Neural progenitor cell (in vitro differentiated cells): ENCODE data around the gene FHL2. TPM values are rescaled to one million over a fixed set of nuclear protein-coding genes. Genes with fewer than 3 reads are reported as not detected.

Experiments
- DNase-seq: peaks from one replicate; pipeline ENCODE4 v3.0.0-alpha.2; 2016; ENCODE audit warnings: low spot score
- H2AFZ ChIP-seq: fragments of 200-600 bp; sonication (generic); replicated peaks from 2 replicates; pipeline ENCODE4 v1.6.1; 2016; ENCODE audit warnings: antibody characterized with exemption
- H3F3A ChIP-seq: fragments of 200-600 bp; sonication (generic); 2 replicates; pipeline ENCODE4 v1.6.1; 2016; ENCODE audit warnings: antibody characterized with exemption, low read depth
- H3K27ac ChIP-seq: fragments of 200-600 bp; sonication (generic); 2 replicates; pipeline ENCODE4 v1.5.1; 2016; ENCODE audit warnings: mild to moderate bottlenecking
- H3K27me3 ChIP-seq: fragments of 200-600 bp; sonication (generic); 2 replicates; pipeline ENCODE4 v1.6.1; 2016; ENCODE audit warnings: mild to moderate bottlenecking, moderate library complexity
- H3K36me3 ChIP-seq: fragments of 200-600 bp; sonication (generic); 2 replicates; pipeline ENCODE4 v1.5.1; 2016
- H3K4me1 ChIP-seq: fragments of 200-600 bp; sonication (generic); 2 replicates; pipeline ENCODE4 v1.6.1; 2016; ENCODE audit warnings: mixed run types
- H3K4me2 ChIP-seq: fragments of 200-600 bp; sonication (generic); 2 replicates; pipeline ENCODE4 v1.6.1; 2016
- H3K4me3 ChIP-seq: fragments of 200-600 bp; sonication (generic); 2 replicates; pipeline ENCODE4 v1.5.1; 2016
- H3K79me2 ChIP-seq: fragments of 200-600 bp; sonication (generic); 2 replicates; pipeline ENCODE4 v1.6.1; 2016; ENCODE audit warnings: low read depth
- H3K9ac ChIP-seq: fragments of 200-600 bp; sonication (generic); 2 replicates; pipeline ENCODE4 v1.6.1; 2016
- H3K9me3 ChIP-seq: fragments of 200-600 bp; sonication (generic); 2 replicates; pipeline ENCODE4 v1.5.1; 2016; ENCODE audit warnings: low read depth
- H4K20me1 ChIP-seq: fragments of 200-600 bp; sonication (generic); 2 replicates; pipeline ENCODE4 v1.6.1; 2016; ENCODE audit warnings: low read depth
- H3K27ac Mint-ChIP-seq: 3 replicates; pipeline ENCODE4 v1.8.0; 2021; ENCODE audit warnings: mixed read lengths
- H3K27me3 Mint-ChIP-seq: 2 replicates; pipeline ENCODE4 v1.8.0; 2022; ENCODE audit warnings: low read depth, mild to moderate bottlenecking, inconsistent platforms, moderate library complexity, mixed read lengths; ENCODE audit not compliant: insufficient read depth
- H3K36me3 Mint-ChIP-seq: 3 replicates; pipeline ENCODE4 v1.8.0; 2021; ENCODE audit warnings: mixed read lengths
- H3K4me1 Mint-ChIP-seq: 3 replicates; pipeline ENCODE4 v1.8.0; 2021; ENCODE audit warnings: mixed read lengths
- H3K4me3 Mint-ChIP-seq: 3 replicates; pipeline ENCODE4 v1.8.0; 2021; ENCODE audit warnings: mild to moderate bottlenecking, moderate library complexity, mixed read lengths
- H3K9me3 Mint-ChIP-seq: 3 replicates; pipeline ENCODE4 v1.8.0; 2020; ENCODE audit warnings: mixed read lengths
- EZH2 ChIP-seq: fragments of 200-600 bp; sonication (generic); IDR thresholded peaks from 2 replicates; pipeline ENCODE4 v1.6.1; 2017; ENCODE audit warnings: antibody characterized with exemption, mild to moderate bottlenecking, moderate library complexity
- EZH2phosphoT487 ChIP-seq: fragments of 200-600 bp; sonication (generic); IDR thresholded peaks from 2 replicates; pipeline ENCODE4 v1.6.1; 2017; ENCODE audit warnings: antibody characterized with exemption
- total RNA-seq: library from RNA; depleted of rRNA; stranded (reverse); fragments of >200 nt; gene quantifications from 2 replicates; pipeline ENCODE4 v1.2.3, GENCODE V29; 2015; ENCODE audit warnings: low replicate concordance
- TF ChIP-seq, protein P1 (sequence below): fragments of 200-600 bp; sonication (generic); IDR thresholded peaks from 2 replicates; pipeline ENCODE4 v1.5.1; 2017; ENCODE audit warnings: antibody characterized with exemption, mild to moderate bottlenecking

Gene FHL2
- total RNA-seq, 1 donor from 2014 or later = 17.8 TPM

DNA sequence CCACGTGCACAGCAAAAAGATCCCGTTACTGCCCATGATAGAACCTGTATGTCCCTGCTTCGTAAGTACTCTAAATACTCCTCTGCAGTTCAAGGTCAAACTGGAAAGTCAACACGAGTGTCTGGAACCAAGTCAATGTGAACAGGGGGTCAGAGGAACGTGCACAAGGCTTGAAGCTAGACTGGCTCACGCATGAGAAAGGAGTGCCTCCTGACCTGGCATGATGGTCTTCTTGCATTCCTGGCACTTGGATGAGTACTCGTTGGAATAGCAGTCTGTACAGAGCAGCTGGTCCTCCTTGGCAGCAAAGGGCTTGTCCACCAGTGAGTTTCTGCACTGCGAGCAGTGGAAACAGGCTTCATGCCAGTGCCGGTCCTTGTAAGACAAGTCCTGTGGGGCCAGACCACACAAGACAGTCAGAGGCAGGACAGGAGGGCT, 25.5 kb downstream of the FHL2 start:
- no peaks in the 10 kb centered on the region for H4K20me1 ChIP-seq
- Mint-ChIP-seq H3K4me1 (peaks cover 37% of the 10 kb centered on the region), H3K36me3 (peaks cover 40% of the 10 kb centered on the region), H3K27me3 (peaks cover 8% of the 10 kb centered on the region), H3K4me3 (no peak overlapping the region), H3K27ac (no peak overlapping the region), H3K9me3 (no peaks in the 10 kb centered on the region)
- H3K79me2 ChIP-seq = no peaks in the 10 kb centered on the region
- H3K27me3 ChIP-seq = no peaks in the 10 kb centered on the region
- no peaks in the 10 kb centered on the region for H3K36me3 ChIP-seq
- DNase-seq = no peak
- H3F3A ChIP-seq = no peaks in the 10 kb centered on the region
- no peak overlapping the region for H3K9ac ChIP-seq
- TF ChIP-seq, protein P1, sequence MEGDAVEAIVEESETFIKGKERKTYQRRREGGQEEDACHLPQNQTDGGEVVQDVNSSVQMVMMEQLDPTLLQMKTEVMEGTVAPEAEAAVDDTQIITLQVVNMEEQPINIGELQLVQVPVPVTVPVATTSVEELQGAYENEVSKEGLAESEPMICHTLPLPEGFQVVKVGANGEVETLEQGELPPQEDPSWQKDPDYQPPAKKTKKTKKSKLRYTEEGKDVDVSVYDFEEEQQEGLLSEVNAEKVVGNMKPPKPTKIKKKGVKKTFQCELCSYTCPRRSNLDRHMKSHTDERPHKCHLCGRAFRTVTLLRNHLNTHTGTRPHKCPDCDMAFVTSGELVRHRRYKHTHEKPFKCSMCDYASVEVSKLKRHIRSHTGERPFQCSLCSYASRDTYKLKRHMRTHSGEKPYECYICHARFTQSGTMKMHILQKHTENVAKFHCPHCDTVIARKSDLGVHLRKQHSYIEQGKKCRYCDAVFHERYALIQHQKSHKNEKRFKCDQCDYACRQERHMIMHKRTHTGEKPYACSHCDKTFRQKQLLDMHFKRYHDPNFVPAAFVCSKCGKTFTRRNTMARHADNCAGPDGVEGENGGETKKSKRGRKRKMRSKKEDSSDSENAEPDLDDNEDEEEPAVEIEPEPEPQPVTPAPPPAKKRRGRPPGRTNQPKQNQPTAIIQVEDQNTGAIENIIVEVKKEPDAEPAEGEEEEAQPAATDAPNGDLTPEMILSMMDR = no peak
- TF ChIP-seq EZH2 = no peak
- no peak overlapping the region for H3K27ac ChIP-seq
- H2AFZ ChIP-seq = no peak overlapping the region
- H3K4me3 ChIP-seq = no peak overlapping the region
- no peaks in the 10 kb centered on the region for H3K9me3 ChIP-seq
- no peak overlapping the region for H3K4me2 ChIP-seq
- H3K4me1 ChIP-seq = no peaks in the 10 kb centered on the region

DNA sequence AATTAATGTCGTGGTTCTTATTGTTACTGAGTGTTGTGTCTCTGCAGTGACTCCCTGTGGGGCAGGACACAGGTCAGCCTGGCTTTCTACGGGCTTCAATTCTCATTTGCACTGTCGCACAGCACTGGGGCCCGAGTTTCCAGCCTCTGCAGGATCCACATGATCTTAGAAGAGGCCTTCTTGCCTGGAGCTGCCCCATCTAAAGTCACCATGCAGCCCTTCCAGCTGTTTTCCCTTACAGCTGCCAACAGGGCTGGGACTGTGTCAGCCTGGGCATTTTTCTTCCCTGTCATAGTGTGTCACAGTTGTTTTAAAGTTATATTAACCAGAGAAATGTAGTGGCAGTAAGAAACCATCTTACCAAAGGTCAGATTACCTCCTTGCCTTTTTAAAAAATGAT, 27.0 kb downstream of the FHL2 start:
- no peaks in the 10 kb centered on the region for H3K27me3 ChIP-seq
- Mint-ChIP-seq H3K27me3 (peaks cover 6% of the 10 kb centered on the region), H3K36me3 (peaks cover 39% of the 10 kb centered on the region), H3K4me1 (peaks cover 37% of the 10 kb centered on the region), H3K9me3 (no peaks in the 10 kb centered on the region), H3K27ac (no peak overlapping the region), H3K4me3 (no peak overlapping the region)
- peak; percentile 16 for DNase-seq
- no peak overlapping the region for H3K4me3 ChIP-seq
- no peaks in the 10 kb centered on the region for H4K20me1 ChIP-seq
- H3K36me3 ChIP-seq = no peaks in the 10 kb centered on the region
- H3K4me2 ChIP-seq = no peak overlapping the region
- no peaks in the 10 kb centered on the region for H3K79me2 ChIP-seq
- TF ChIP-seq EZH2 (no peak), EZH2phosphoT487 (no peak)
- TF ChIP-seq, protein P1 = no peak
- H3F3A ChIP-seq = no peaks in the 10 kb centered on the region
- no peaks in the 10 kb centered on the region for H3K4me1 ChIP-seq
- H3K9me3 ChIP-seq = no peaks in the 10 kb centered on the region
- H2AFZ ChIP-seq = no peak overlapping the region
- H3K9ac ChIP-seq = no peak overlapping the region
- no peak overlapping the region for H3K27ac ChIP-seq

DNA sequence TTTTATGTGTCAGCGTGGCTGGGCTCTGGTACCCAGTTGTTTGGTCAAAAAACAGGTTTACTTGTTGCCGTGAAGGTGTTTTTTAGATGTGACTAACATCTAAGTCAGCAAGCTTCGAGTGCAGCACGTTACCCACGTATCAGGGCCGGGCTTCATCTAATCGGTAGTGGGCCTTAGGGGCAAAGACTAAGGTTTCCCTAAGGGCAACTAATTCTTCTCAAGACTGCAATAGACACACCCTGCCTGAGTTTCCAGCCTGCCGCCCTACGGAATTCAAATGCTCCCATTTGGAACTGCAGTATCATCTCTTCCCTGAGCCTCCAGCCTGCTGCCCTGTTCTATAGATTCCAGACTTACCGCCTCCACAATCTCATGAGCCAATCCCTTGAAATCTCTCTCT, 27.7 kb downstream of the FHL2 start:
- H3K4me1 Mint-ChIP-seq = peaks cover 37% of the 10 kb centered on the region
- H3K36me3 Mint-ChIP-seq = peaks cover 37% of the 10 kb centered on the region
- TF ChIP-seq, protein P1 = no peak
- TF ChIP-seq EZH2phosphoT487 = no peak
- TF ChIP-seq EZH2 = no peak
- H3K27ac ChIP-seq = no peak overlapping the region
- no peaks in the 10 kb centered on the region for H3K9me3 ChIP-seq
- DNase-seq = no peak
- peaks cover 6% of the 10 kb centered on the region for H3K27me3 Mint-ChIP-seq
- H3K36me3 ChIP-seq = no peaks in the 10 kb centered on the region
- H3K4me3 Mint-ChIP-seq = no peak overlapping the region
- H3K4me2 ChIP-seq = no peak overlapping the region
- no peak overlapping the region for H3K27ac Mint-ChIP-seq
- no peaks in the 10 kb centered on the region for H3K27me3 ChIP-seq
- no peak overlapping the region for H2AFZ ChIP-seq
- H4K20me1 ChIP-seq = no peaks in the 10 kb centered on the region
- no peaks in the 10 kb centered on the region for H3F3A ChIP-seq
- H3K9me3 Mint-ChIP-seq = no peaks in the 10 kb centered on the region
- H3K9ac ChIP-seq = no peak overlapping the region
- H3K4me3 ChIP-seq = no peak overlapping the region
- no peaks in the 10 kb centered on the region for H3K4me1 ChIP-seq
- H3K79me2 ChIP-seq = no peaks in the 10 kb centered on the region
